ENCODE measurements around the gene CIB4. TPM values are rescaled to one million over a fixed set of nuclear protein-coding genes. Genes with fewer than 3 reads are reported as not detected.

CIB4 gene
- total RNA-seq, 1 donor from 2014 or later = not detected

DNA sequence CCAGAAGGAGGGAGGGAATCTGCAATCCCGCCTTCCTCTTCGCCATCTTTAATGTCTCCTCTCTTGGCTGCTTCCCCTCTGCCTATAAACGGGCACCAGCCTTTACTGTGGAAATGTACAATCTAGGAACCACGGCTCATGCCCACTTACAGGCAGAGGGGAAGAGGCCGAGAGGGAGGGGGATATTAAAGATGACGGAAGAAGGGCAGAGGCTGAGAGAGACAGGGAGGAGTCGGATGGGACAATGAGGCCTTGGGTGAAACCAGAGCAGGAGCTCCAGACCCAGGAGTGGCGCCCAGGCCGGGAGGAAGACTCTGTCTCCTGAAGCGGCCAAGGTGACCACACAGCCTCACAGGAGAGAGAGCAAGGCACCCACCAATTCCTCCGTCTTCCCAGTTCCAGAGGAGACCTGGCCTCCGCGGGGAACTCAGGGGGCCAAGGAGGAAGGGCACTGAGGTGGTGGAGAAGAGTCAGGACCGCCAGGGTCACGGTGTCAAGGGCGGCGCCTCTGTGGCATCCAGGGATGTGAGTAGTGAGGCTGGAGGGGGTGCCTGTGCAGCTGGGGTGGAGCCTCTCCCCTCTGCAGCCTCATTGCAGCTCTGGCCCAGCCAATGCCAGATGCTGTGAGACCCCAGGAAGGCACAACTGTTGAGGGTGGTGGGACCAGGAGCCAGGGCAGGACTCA lies 67.8 kb downstream of the CIB4 start:
- peaks cover 18% of the 10 kb centered on the region for H3K27me3 Mint-ChIP-seq (ENCODE audit: unreplicated experiment)
- no peak for DNase-seq
- H3K27ac Mint-ChIP-seq (ENCODE audit: unreplicated experiment) = no peak overlapping the region
- no peaks in the 10 kb centered on the region for H3K36me3 Mint-ChIP-seq (ENCODE audit: unreplicated experiment)
- peaks cover 6% of the 10 kb centered on the region for H3K9me3 Mint-ChIP-seq (ENCODE audit: unreplicated experiment)
- TF ChIP-seq, protein P1, sequence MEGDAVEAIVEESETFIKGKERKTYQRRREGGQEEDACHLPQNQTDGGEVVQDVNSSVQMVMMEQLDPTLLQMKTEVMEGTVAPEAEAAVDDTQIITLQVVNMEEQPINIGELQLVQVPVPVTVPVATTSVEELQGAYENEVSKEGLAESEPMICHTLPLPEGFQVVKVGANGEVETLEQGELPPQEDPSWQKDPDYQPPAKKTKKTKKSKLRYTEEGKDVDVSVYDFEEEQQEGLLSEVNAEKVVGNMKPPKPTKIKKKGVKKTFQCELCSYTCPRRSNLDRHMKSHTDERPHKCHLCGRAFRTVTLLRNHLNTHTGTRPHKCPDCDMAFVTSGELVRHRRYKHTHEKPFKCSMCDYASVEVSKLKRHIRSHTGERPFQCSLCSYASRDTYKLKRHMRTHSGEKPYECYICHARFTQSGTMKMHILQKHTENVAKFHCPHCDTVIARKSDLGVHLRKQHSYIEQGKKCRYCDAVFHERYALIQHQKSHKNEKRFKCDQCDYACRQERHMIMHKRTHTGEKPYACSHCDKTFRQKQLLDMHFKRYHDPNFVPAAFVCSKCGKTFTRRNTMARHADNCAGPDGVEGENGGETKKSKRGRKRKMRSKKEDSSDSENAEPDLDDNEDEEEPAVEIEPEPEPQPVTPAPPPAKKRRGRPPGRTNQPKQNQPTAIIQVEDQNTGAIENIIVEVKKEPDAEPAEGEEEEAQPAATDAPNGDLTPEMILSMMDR (IDR thresholded peaks at IDR 0.05; ENCODE audit: partially characterized antibody, unreplicated experiment) = no peak
- H3K4me1 Mint-ChIP-seq (ENCODE audit: low read depth, unreplicated experiment) = peaks cover 3% of the 10 kb centered on the region
- no peak overlapping the region for H3K4me3 Mint-ChIP-seq (ENCODE audit: unreplicated experiment)

DNA sequence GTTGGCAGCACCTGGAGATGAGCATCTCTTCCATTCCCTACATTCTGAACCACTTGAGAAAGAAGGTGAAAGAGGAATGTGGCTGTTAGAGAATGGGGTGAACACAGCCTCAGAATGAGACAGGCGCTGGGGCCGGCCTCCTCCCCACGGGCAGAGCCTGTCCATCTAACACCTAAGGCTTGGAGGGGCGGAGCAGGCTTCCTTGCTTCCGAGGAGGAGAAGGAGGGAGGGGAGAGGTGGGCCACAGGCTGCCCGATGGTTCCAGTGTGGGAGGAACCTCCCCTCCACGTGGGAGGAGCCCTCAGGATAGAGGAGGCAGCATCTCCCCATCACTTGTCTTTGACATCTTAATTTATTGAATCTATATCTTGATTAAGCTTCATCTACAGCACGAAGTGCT lies 68.6 kb downstream of the CIB4 start:
- Mint-ChIP-seq H3K36me3 (ENCODE audit: unreplicated experiment) (no peaks in the 10 kb centered on the region), H3K9me3 (ENCODE audit: unreplicated experiment) (peaks cover 6% of the 10 kb centered on the region), H3K4me3 (ENCODE audit: unreplicated experiment) (no peak overlapping the region), H3K27ac (ENCODE audit: unreplicated experiment) (no peak overlapping the region), H3K27me3 (ENCODE audit: unreplicated experiment) (peaks cover 18% of the 10 kb centered on the region), H3K4me1 (ENCODE audit: low read depth, unreplicated experiment) (peaks cover 3% of the 10 kb centered on the region)
- DNase-seq = peak; percentile 15
- TF ChIP-seq, protein P1 (IDR thresholded peaks at IDR 0.05; ENCODE audit: partially characterized antibody, unreplicated experiment) = no peak

DNA sequence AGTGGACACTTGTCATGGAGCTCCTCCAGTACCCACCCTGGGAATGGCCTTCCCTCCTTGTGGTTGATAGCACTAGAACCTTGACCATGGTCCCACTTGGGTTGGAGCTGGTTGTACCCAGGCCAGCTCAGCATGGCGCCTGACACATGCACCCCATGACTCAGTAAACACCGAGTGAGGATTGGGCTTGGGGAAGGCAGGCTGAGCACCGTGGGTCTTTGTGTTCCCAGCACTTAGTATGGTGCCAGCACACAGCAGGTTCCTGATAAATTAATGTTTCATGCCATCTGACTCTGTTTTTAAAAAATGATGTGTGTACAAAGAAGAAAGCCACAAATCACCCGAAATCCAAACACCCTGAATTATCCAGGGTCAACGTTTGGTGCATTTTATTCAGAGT lies 69.8 kb downstream of the CIB4 start:
- Mint-ChIP-seq H3K9me3 (ENCODE audit: unreplicated experiment) (peaks cover 6% of the 10 kb centered on the region), H3K27me3 (ENCODE audit: unreplicated experiment) (peaks cover 16% of the 10 kb centered on the region), H3K36me3 (ENCODE audit: unreplicated experiment) (no peaks in the 10 kb centered on the region), H3K4me3 (ENCODE audit: unreplicated experiment) (no peak overlapping the region), H3K4me1 (ENCODE audit: low read depth, unreplicated experiment) (no peaks in the 10 kb centered on the region), H3K27ac (ENCODE audit: unreplicated experiment) (no peak overlapping the region)
- no peak for DNase-seq
- TF ChIP-seq, protein P1 (IDR thresholded peaks at IDR 0.05; ENCODE audit: partially characterized antibody, unreplicated experiment) = no peak

DNA sequence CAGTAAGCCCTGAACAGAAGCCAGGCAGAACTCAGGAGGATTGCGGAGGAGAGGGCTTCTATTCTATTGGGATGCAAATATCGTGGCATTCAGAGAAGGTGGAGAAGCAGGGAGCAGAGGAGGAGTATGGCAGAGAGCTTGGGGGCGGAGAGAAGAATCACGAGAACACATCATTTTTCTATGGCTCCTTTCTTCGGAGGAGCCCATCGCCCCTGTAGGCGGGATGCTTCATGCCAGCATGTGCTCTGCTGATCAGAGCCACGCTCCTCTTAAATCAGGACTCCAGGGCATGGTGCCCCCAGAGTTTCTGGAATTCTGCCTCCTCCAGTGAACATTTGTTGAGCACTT lies 71.1 kb downstream of the CIB4 start:
- H3K36me3 Mint-ChIP-seq (ENCODE audit: unreplicated experiment) = no peaks in the 10 kb centered on the region
- peaks cover 14% of the 10 kb centered on the region for H3K27me3 Mint-ChIP-seq (ENCODE audit: unreplicated experiment)
- TF ChIP-seq, protein P1 (IDR thresholded peaks at IDR 0.05; ENCODE audit: partially characterized antibody, unreplicated experiment) = no peak
- H3K9me3 Mint-ChIP-seq (ENCODE audit: unreplicated experiment) = peaks cover 6% of the 10 kb centered on the region
- no peaks in the 10 kb centered on the region for H3K4me1 Mint-ChIP-seq (ENCODE audit: low read depth, unreplicated experiment)
- no peak overlapping the region for H3K4me3 Mint-ChIP-seq (ENCODE audit: unreplicated experiment)
- no peak overlapping the region for H3K27ac Mint-ChIP-seq (ENCODE audit: unreplicated experiment)
- peak; percentile 3 for DNase-seq

DNA sequence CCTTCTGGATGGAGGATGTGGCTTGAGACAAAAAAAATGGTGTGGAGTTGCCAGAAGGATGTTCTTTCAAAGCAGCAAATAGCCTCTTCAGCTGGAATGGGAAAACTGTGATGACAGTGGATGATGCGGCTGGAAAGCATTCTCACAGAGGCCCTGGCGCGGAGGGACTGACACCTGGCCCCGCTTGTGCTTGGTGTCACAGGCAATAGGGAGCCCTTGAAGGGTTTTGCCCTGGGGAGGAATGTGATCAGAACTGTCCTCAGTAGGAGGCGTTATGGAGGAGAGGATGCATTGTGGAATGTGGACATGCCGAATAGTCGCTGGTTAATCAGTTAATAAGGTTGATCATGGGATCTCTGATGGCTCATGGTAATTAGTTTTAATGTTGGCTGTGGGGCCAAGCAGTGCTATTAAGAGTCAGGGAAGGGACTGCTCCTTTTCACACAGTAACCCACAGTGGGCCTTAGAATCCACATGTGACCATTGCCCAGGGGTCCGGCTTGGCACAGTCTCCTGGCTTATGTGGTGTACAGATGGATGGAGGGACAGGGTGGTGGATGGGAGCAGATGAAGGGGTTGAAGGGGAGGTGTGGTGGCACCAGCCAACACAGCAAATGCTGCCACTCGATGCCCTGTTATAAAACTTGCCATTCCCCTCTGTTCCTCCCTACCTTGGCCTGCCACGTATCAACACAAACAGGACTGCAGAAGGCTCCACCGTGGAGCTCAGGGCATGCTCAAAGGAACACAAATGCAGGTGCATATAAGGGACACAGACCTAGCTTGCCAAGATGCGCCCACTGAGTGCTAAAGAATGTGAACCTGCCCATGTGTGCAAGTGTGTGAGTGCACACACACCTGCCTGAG lies 71.7 kb downstream of the CIB4 start:
- Mint-ChIP-seq H3K9me3 (ENCODE audit: unreplicated experiment) (peaks cover 4% of the 10 kb centered on the region), H3K27ac (ENCODE audit: unreplicated experiment) (no peak overlapping the region), H3K36me3 (ENCODE audit: unreplicated experiment) (no peaks in the 10 kb centered on the region), H3K4me1 (ENCODE audit: low read depth, unreplicated experiment) (no peaks in the 10 kb centered on the region), H3K4me3 (ENCODE audit: unreplicated experiment) (no peak overlapping the region), H3K27me3 (ENCODE audit: unreplicated experiment) (peaks cover 13% of the 10 kb centered on the region)
- TF ChIP-seq, protein P1 (IDR thresholded peaks at IDR 0.05; ENCODE audit: partially characterized antibody, unreplicated experiment) = no peak
- DNase-seq = peak; percentile 4
